ENCODE measurements around the gene SELPLG.
A peak's percentile ranks its signal among the peaks of the same experiment; 100 is the strongest.
"Not testable (repeated sequence)": the region's sequence is repeated elsewhere in the genome, so short reads cannot be mapped to it uniquely, and the experiment has no call there.

The SELPLG gene

GRCh38 chr12:108655812-108656175 is 22.1 kb upstream of the SELPLG start:
- DNase-seq, result not testable (repeated sequence)

DNA sequence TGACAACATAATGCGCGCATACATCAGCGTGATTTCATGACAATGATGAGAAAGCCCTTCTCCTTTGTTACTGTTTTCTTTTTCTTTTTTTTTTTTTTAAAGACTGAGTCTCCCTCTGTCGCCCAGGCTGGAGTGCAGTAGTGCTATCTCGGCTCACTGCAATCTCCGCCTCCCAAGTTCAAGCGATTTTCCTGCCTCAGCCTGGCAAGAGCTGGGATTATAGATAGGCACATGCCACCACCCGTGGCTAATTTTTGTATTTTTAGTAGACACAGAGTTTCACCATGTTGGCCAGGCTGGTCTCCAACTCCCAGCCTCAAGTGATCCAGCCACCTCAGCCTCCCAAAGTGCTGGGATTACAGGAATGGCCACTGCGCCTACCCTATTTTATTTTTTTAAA is 20.9 kb upstream of the SELPLG start:
- DNase-seq, result not testable (repeated sequence)

GRCh38 chr12:108653922-108654321 is 20.2 kb upstream of the SELPLG start:
- DNase-seq, result no peak

DNA sequence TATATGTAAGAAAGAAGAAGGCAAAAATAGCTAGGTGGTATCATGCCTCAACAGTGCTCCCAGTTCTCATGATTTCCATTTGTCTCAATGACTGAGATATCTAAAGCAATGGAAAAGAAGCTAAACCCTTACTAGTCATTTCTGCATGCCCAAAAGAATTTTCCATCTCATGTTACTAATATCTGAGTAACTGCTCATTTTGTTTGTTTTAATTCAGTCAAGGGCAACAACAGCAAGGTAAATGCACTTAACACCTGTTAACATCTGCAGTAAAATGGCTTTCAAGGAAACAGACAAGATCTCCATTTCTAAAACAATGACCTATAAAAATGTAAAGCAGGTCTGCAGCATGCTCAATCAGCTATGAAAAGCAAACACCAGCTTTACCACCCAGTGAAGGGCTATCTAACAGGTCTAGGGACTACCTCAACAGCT is 19.4 kb upstream of the SELPLG start:
- DNase-seq, result no peak

DNA sequence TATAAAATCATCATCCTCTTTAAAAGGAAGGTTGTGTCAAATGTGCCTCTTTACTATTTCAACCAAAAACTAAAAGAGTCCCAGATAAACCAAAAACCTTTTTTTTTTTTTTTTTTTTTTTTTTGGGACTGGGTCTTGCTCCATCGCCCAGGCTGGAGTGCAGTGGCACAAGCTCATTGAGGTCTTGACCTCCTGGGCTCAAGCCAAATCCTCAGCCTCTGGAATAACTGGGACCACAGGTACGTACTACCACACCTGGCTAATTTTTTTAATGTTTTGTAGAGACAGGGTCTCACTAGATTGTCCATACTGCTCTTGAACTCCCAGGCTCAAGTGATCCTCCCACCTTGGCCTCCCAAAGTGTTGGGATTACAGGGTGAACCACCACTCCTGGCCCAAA is 16.4 kb upstream of the SELPLG start:
- no peak for DNase-seq

GRCh38 chr12:108649669-108650068 is 16.0 kb upstream of the SELPLG start:
- DNase-seq, result no peak

DNA sequence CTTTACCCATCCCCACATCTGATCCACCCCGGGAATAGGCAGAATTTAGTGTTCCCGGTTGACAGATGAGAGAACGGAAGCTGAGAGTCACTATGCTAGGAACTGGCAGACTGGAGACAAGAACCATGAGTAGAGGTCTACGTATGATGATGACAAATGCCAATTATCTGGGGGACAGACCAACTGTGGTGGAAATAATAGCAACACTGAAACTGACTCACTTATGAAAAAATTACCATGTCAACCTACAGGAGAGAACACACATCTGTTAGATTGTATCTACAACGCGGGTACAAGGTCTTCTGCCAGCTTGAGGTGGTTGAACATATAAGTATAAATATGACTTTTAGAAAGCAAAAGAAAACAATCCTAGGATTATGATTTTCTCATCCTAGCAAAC is 15.4 kb upstream of the SELPLG start:
- DNase-seq, result no peak

- DNase-seq, result no peak
Observed at GRCh38 chr12:108648371-108648770, 14.7 kb upstream of the SELPLG start.

DNA sequence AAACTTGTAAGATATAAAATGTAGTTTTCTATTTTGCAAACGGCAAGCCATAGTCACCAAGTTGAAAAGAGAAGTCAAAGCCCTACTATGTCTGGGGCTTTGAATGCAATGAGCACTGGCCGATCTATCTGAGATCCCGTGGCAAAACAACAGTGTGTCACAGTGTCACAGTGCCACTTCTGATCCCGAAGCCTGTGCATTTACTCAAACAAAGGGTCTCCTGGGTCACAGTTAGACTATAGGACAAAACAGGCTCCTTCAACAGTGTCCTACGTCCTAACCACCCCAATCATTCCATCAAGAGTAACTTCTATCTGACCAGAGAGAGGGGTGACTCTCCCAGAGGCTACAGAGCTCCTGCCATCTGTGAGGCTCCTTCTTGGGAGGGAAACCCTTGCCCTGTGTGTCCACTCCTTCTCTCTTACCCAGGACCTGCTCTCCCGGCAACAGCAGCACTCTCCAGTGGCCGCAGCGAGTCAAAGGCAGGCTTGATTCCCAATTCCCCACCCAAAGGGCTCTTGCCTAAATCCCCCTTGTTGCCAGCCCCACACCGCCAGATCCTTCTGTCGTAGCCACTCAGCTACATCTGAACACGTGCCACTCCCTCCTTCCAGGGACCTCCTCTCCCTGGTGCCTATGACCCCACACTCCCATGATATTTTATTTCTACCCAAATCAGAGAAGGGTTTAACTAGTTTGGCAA is 14.0 kb upstream of the SELPLG start:
- no peak for DNase-seq

GRCh38 chr12:108646600-108647579 is 13.2 kb upstream of the SELPLG start:
- no peak for DNase-seq

DNA sequence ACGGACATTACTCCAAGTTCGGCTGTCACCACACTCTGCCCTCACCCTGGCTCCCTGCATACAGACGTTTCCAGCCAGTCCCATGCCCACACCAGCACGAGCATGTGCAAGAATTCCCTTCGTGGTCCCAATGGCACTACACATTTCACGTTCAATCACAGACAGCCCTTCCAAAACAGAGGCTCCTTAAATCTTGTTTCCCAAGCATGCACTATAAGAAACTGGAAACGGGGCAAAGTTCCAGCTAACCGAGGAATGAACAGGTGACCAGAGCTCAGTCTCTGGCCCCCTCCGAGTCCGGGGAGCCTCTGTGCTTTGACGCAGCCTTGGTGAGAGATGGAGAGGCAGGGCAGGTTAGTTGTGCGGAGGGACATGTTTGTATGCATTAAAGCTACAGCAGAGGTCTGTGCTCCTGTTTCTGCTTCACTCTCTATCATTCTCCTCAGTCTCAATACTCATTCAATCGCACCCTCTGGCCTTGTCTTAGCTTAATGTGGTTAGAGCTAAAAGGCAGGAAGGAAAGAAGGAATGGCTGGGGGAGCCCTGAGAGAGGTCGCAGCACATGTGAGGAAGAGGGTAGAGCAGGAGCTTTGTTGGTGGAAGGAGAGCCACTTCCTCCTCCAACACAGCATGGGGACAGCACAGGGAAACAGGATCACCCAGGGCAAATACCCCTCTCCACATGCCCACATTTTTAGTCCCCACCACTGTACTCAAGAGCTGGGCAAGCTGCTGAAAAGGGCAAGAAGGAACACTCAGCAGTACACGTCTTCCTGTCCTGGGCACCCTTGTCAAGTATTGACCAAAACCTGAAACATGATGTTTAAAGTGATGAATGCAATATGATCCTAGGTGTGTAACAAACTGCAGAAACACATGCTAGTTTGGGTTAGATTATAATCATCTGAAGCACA is 12.2 kb upstream of the SELPLG start:
- no peak for DNase-seq

- no peak for DNase-seq
Observed at GRCh38 chr12:108644811-108645120, 11.1 kb upstream of the SELPLG start.

DNA sequence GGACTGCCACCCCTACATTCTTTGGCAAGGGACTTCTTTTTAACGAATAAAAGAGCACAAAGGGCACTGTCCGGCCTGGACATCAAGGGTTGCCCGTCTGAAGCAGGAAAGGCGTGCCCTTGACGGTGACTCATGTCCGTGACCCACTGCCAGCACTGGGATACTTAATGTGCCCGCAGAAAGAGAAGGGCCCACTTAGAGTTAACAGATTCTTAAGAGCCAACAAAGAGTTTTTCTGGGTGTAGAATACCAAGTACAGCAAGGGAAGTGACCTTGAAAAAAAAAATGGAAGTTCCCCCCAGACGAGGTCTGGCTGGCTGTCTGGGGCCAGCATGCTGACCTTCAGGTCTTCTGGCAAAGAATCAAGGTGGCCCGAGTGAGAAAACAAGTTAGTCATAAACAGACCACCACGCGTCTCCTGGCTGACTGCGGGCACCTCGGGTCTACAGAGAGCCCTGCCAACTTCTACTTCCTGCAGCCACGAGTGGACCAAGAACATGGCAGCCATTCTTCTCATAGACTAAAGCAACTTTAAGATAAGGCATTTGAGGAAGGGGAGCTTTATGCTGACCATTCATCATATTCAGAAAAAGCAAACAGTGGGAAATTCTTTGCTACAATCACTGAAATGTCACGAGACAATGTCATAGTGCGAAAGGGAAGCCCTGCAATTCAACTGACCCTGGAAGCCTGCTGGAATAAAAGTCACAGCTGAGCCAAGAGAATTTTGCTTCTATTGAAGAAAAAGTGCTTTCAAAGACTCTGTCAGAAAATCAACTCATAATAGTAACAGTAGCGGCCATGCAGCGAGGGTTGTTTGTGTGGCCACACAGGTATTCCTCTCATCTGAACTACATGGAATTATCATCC is 10.5 kb upstream of the SELPLG start:
- DNase-seq, result no peak

GRCh38 chr12:108642899-108643654 is 9.4 kb upstream of the SELPLG start:
- no peak for DNase-seq

- no peak for DNase-seq
Observed at GRCh38 chr12:108642269-108642870, 8.7 kb upstream of the SELPLG start.

- DNase-seq, result no peak
Observed at GRCh38 chr12:108641446-108642268, 8.0 kb upstream of the SELPLG start.

GRCh38 chr12:108640802-108641445 is 7.2 kb upstream of the SELPLG start:
- DNase-seq, result peak; percentile 16

- no peak for DNase-seq
Observed at GRCh38 chr12:108638997-108639822, 5.5 kb upstream of the SELPLG start.

Measured in GF-D8 (cell line).